Measurements from ENCODE around the gene ZDHHC20.

Gene ZDHHC20

GRCh38 chr13:21458813-21459701 lies at the start of gene ZDHHC20:
Gene ZDHHC20 (minus strand): TSS chr13:21459303. CDS start chr13:21459171, 132 bp downstream.
- DNase-seq (ENCODE audit: low spot score): peak; percentile 90

GRCh38 chr13:21504379-21504778 lies 45.3 kb upstream of the ZDHHC20 start:
- DNase-seq (ENCODE audit: low spot score): no peak

GRCh38 chr13:21501686-21502085 lies 42.6 kb upstream of the ZDHHC20 start:
- DNase-seq (ENCODE audit: low spot score): no peak

- DNase-seq (ENCODE audit: low spot score): no peak
Measured at GRCh38 chr13:21486322-21486721, 27.2 kb upstream of the ZDHHC20 start.

- DNase-seq (ENCODE audit: low spot score): no peak
Measured at GRCh38 chr13:21483748-21484147, 24.6 kb upstream of the ZDHHC20 start.

- DNase-seq (ENCODE audit: low spot score): no peak
Measured at GRCh38 chr13:21481359-21481758, 22.3 kb upstream of the ZDHHC20 start.

- peak; percentile 86 for DNase-seq (ENCODE audit: low spot score)
Measured at GRCh38 chr13:21478881-21479808, 20.0 kb upstream of the ZDHHC20 start.

- DNase-seq (ENCODE audit: low spot score): peak; percentile 86
Measured at GRCh38 chr13:21476893-21477472, 17.9 kb upstream of the ZDHHC20 start.

- no peak for DNase-seq (ENCODE audit: low spot score)
Measured at GRCh38 chr13:21475115-21475514, 16.0 kb upstream of the ZDHHC20 start.

- DNase-seq (ENCODE audit: low spot score): no peak
Measured at GRCh38 chr13:21470785-21471184, 11.7 kb upstream of the ZDHHC20 start.

GRCh38 chr13:21466527-21466926 lies 7.4 kb upstream of the ZDHHC20 start:
- DNase-seq (ENCODE audit: low spot score): no peak

GRCh38 chr13:21465710-21466160 lies 6.6 kb upstream of the ZDHHC20 start:
- DNase-seq (ENCODE audit: low spot score): no peak

- no peak for DNase-seq (ENCODE audit: low spot score)
Measured at GRCh38 chr13:21463424-21463823, 4.3 kb upstream of the ZDHHC20 start.

- no peak for DNase-seq (ENCODE audit: low spot score)
Measured at GRCh38 chr13:21461131-21461530, 2.0 kb upstream of the ZDHHC20 start.

GRCh38 chr13:21458451-21458812 lies 671 bp downstream of the ZDHHC20 start:
- peak; percentile 28 for DNase-seq (ENCODE audit: low spot score)

GRCh38 chr13:21453387-21454081 lies 5.6 kb downstream of the ZDHHC20 start:
- no peak for DNase-seq (ENCODE audit: low spot score)

GRCh38 chr13:21450936-21451335 lies 8.2 kb downstream of the ZDHHC20 start:
- DNase-seq (ENCODE audit: low spot score): no peak

- no peak for DNase-seq (ENCODE audit: low spot score)
Measured at GRCh38 chr13:21446656-21447055, 12.4 kb downstream of the ZDHHC20 start.

GRCh38 chr13:21445759-21446158 lies 13.3 kb downstream of the ZDHHC20 start:
- no peak for DNase-seq (ENCODE audit: low spot score)

- DNase-seq (ENCODE audit: low spot score): no peak
Measured at GRCh38 chr13:21443171-21443570, 15.9 kb downstream of the ZDHHC20 start.

- DNase-seq (ENCODE audit: low spot score): no peak
Measured at GRCh38 chr13:21436582-21436981, 22.5 kb downstream of the ZDHHC20 start.

- DNase-seq (ENCODE audit: low spot score): peak; percentile 65
Measured at GRCh38 chr13:21435687-21436151, 23.4 kb downstream of the ZDHHC20 start.
